ENCODE results near the gene BCL10. TPM values are rescaled to one million over a fixed set of nuclear protein-coding genes. Genes with fewer than 3 reads are reported as not detected.

BCL10 gene
- total RNA-seq, 4 donors from 2014 or later: 34.2 to 65.5 (median 56.5) TPM

DNA sequence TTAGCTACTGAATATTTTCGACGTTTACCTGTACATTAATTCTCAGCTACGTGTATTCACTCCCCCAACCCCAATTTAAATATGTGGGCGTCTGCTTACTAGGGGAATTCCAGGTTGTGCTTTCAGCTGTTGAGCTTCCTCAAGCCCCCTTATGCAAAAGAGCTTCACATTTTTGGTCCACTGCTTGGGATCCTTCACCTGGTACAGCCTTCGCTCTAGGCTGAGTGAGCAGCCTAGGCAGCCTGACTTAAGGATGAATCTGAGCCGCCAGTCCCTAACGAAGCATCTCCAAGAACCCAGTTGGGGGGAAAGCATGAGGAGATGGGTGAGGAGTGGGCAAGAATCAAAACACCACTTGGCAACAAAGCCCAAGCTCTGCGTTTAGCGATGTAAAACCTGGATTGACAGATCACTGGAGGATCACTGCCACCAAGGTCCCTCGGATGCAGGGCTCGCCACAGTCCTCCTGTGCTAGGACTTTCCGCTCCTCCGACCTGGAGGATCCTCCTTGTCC lies 674 bp downstream of the BCL10 start:
- in situ Hi-C loops (cut with MboI; ENCODE audit: low pct_ligation_motif_present in 1 of 4, low pct_unique_long_range_greater_than_20kb in 1 of 4, low sequenced_read_pairs in 3 of 4) (no loop called here), intact Hi-C loops (cut with DNase I; ENCODE audit: low total_unique reads) (no loop called here)
- peak; percentile 25 for DNase-seq
- WGBS, 2 donors (ENCODE audit: low coverage in 1 of 2): 1% methylated on average over 13 of the region's 13 CpGs; no CpG with 5 or more reads in 1 of the 2 donors
- Histone ChIP-seq H3K27me3 (no peaks in the 10 kb centered on the region), H3K9me3 (no peaks in the 10 kb centered on the region), H3K27ac (peak overlapping the region; percentile 98 to 100 (median 100)), H3K4me3 (peak overlapping the region; percentile 83 to 94 (median 88)), H3K36me3 (peaks cover 0 to 3% (median 0%) of the 10 kb centered on the region in 4 donors), H3K4me1 (peaks cover 26 to 75% (median 54%) of the 10 kb centered on the region in 4 donors)
- TF ChIP-seq POLR2AphosphoS5 (IDR thresholded peaks at IDR 0.05): no peak
- TF ChIP-seq EP300 (IDR thresholded peaks at IDR 0.05; ENCODE audit: low read depth): no peak
- TF ChIP-seq POLR2A (IDR thresholded peaks at IDR 0.05): no peak
- TF ChIP-seq, protein P1, sequence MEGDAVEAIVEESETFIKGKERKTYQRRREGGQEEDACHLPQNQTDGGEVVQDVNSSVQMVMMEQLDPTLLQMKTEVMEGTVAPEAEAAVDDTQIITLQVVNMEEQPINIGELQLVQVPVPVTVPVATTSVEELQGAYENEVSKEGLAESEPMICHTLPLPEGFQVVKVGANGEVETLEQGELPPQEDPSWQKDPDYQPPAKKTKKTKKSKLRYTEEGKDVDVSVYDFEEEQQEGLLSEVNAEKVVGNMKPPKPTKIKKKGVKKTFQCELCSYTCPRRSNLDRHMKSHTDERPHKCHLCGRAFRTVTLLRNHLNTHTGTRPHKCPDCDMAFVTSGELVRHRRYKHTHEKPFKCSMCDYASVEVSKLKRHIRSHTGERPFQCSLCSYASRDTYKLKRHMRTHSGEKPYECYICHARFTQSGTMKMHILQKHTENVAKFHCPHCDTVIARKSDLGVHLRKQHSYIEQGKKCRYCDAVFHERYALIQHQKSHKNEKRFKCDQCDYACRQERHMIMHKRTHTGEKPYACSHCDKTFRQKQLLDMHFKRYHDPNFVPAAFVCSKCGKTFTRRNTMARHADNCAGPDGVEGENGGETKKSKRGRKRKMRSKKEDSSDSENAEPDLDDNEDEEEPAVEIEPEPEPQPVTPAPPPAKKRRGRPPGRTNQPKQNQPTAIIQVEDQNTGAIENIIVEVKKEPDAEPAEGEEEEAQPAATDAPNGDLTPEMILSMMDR (IDR thresholded peaks at IDR 0.05): no peak

GRCh38 chr1:85274969-85275453 lies 1.4 kb downstream of the BCL10 start:
- WGBS, 2 donors (ENCODE audit: low coverage in 1 of 2): 23 to 38% methylated on average over 1 of the region's 1 CpG
- Histone ChIP-seq H3K4me1 (peaks cover 33 to 80% (median 58%) of the 10 kb centered on the region in 4 donors), H3K36me3 (peaks cover 0 to 10% (median 3%) of the 10 kb centered on the region in 4 donors), H3K27ac (peak overlapping the region; percentile 98 to 100 (median 100)), H3K4me3 (peak overlapping the region in 3 of 4 donors; percentile 83 to 89 (median 86)), H3K27me3 (no peaks in the 10 kb centered on the region), H3K9me3 (no peaks in the 10 kb centered on the region)
- no peak for DNase-seq
- in situ Hi-C loops (cut with MboI; ENCODE audit: low pct_ligation_motif_present in 1 of 4, low pct_unique_long_range_greater_than_20kb in 1 of 4, low sequenced_read_pairs in 3 of 4): loop anchor here in 1 of 4 donors (25.0 kb wide), 1 partner anchor 588 kb away; the partner anchor contains the start of gene SSX2IP
- intact Hi-C loops (cut with DNase I; ENCODE audit: low total_unique reads): no loop called here
- TF ChIP-seq POLR2AphosphoS5 (IDR thresholded peaks at IDR 0.05): peak; percentile 51 to 93 (median 84)
- TF ChIP-seq, protein P1 (IDR thresholded peaks at IDR 0.05): no peak
- TF ChIP-seq POLR2A (IDR thresholded peaks at IDR 0.05): peak; percentile 83
- peak; percentile 38 for TF ChIP-seq EP300 (IDR thresholded peaks at IDR 0.05; ENCODE audit: low read depth)

GRCh38 chr1:85273397-85273796 lies 3.0 kb downstream of the BCL10 start:
- in situ Hi-C loops (cut with MboI; ENCODE audit: low pct_ligation_motif_present in 1 of 4, low pct_unique_long_range_greater_than_20kb in 1 of 4, low sequenced_read_pairs in 3 of 4) (loop anchor here in 1 of 4 donors (25.0 kb wide), 1 partner anchor 586 kb away; the partner anchor contains the start of gene SSX2IP), intact Hi-C loops (cut with DNase I; ENCODE audit: low total_unique reads) (no loop called here)
- Histone ChIP-seq H3K36me3 (peaks cover 0 to 24% (median 4%) of the 10 kb centered on the region in 4 donors), H3K9me3 (no peaks in the 10 kb centered on the region), H3K4me1 (peaks cover 33 to 83% (median 56%) of the 10 kb centered on the region in 4 donors), H3K27me3 (no peaks in the 10 kb centered on the region), H3K4me3 (peak overlapping the region in 1 of 4 donors; percentile 83), H3K27ac (peak overlapping the region in 2 of 4 donors; percentile 99 to 100)
- TF ChIP-seq, protein P1 (IDR thresholded peaks at IDR 0.05): no peak
- TF ChIP-seq POLR2AphosphoS5 (IDR thresholded peaks at IDR 0.05): no peak
- DNase-seq: no peak

DNA sequence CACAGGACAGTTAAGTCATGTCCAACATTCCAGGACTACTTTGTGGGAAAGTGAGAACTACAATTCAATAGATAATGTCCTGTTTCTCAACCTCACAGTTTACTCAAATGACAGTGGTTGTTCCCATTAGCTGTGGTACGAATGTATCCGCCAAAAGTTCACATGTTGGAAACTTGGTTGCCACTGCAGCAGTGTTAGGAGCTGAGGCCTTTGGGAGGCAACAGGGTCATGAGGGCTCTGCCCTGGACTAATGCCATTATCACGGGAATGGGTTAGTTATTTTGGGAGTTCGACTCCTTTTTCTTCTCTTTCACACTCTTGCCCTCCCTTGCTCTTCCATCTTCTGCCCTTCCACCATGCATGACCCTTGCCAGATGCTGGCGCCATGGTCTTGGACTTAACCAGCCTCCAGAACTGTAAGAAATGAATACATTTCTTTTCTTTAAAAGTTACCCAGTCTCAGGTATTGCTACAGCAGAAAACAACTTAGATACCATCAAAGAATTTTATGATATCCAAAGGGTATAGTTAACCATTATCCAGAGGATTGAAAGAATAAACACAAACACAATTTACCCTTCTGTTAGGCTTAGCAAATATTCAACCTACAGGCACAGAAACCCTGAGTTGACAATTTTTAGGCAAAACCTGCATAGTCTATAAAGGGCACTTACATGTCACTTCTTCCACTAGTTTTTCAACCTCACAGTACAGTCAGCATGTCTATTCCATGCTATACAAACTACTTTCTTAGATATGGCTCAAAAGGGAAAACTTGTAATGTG lies 7.4 kb downstream of the BCL10 start:
- TF ChIP-seq POLR2AphosphoS5 (IDR thresholded peaks at IDR 0.05) (no peak), EP300 (IDR thresholded peaks at IDR 0.05; ENCODE audit: low read depth) (no peak), POLR2A (IDR thresholded peaks at IDR 0.05) (no peak)
- TF ChIP-seq, protein P1 (IDR thresholded peaks at IDR 0.05): no peak
- Histone ChIP-seq H3K4me1 (peaks cover 18 to 62% (median 35%) of the 10 kb centered on the region in 4 donors), H3K27me3 (no peaks in the 10 kb centered on the region), H3K9me3 (no peaks in the 10 kb centered on the region), H3K4me3 (no peak overlapping the region), H3K36me3 (peaks cover 0 to 59% (median 18%) of the 10 kb centered on the region in 4 donors), H3K27ac (peak overlapping the region; percentile 2 to 64 (median 50))
- DNase-seq: no peak
- intact Hi-C loops (cut with DNase I; ENCODE audit: low total_unique reads): no loop called here
- WGBS, 2 donors (ENCODE audit: low coverage in 1 of 2): 75 to 80% methylated on average over 4 to 5 of the region's 5 CpGs
- in situ Hi-C loops (cut with MboI; ENCODE audit: low pct_ligation_motif_present in 1 of 4, low pct_unique_long_range_greater_than_20kb in 1 of 4, low sequenced_read_pairs in 3 of 4): loop anchor here in 1 of 4 donors (25.0 kb wide), 1 partner anchor 582 kb away; the partner anchor contains the start of gene SSX2IP

Data from transverse colon (tissue), 4 donors.